Measurements from ENCODE around the gene KLRF2.

Gene KLRF2

DNA sequence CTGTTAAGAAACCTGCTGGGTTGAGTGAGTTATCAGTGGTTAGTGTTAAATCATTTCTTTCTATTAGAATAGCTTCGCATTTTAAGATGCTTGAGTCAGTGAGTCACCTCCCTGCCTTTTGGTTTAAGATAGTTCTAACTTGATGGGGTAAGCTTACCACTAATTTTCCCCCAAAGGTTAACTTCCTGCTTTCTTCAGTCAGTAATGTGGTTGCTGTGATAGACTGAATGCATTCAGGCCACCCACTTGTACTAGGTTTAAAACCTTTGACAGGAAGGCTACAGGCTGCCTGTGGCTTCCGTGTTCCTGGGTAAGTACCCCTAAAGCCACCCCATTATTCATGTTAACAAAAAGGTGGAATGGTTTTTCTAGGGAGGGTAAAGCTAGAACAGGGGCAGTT lies 25.6 kb downstream of the KLRF2 start:
- Histone ChIP-seq H3K36me3 (ENCODE audit: low read length) (no peaks in the 10 kb centered on the region), H3K4me2 (ENCODE audit: low read depth, low read length, poor library complexity, severe bottlenecking) (no peak overlapping the region), H3F3A (ENCODE audit: insufficient read depth) (no peaks in the 10 kb centered on the region), H3K4me3 (ENCODE audit: insufficient read depth, low read length, poor library complexity, severe bottlenecking) (no peak overlapping the region), H3K9me2 (replicated peaks; ENCODE audit: insufficient read depth, low read length) (no peaks in the 10 kb centered on the region), H3K27me3 (ENCODE audit: low read length) (no peaks in the 10 kb centered on the region), H2AFZ (ENCODE audit: low read depth, low read length, severe bottlenecking) (no peak overlapping the region), H3K79me2 (ENCODE audit: insufficient read depth, low read length) (no peaks in the 10 kb centered on the region), H4K20me1 (ENCODE audit: low read depth, low read length) (no peaks in the 10 kb centered on the region), H3K27ac (ENCODE audit: low read depth, low read length) (no peak overlapping the region), H3K9ac (ENCODE audit: low read length) (no peak overlapping the region), H3K9me3 (ENCODE audit: insufficient read depth, low read length) (no peaks in the 10 kb centered on the region)
- TF ChIP-seq, protein P1, sequence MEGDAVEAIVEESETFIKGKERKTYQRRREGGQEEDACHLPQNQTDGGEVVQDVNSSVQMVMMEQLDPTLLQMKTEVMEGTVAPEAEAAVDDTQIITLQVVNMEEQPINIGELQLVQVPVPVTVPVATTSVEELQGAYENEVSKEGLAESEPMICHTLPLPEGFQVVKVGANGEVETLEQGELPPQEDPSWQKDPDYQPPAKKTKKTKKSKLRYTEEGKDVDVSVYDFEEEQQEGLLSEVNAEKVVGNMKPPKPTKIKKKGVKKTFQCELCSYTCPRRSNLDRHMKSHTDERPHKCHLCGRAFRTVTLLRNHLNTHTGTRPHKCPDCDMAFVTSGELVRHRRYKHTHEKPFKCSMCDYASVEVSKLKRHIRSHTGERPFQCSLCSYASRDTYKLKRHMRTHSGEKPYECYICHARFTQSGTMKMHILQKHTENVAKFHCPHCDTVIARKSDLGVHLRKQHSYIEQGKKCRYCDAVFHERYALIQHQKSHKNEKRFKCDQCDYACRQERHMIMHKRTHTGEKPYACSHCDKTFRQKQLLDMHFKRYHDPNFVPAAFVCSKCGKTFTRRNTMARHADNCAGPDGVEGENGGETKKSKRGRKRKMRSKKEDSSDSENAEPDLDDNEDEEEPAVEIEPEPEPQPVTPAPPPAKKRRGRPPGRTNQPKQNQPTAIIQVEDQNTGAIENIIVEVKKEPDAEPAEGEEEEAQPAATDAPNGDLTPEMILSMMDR (IDR thresholded peaks at IDR 0.05; ENCODE audit: insufficient read depth, low read length, poor library complexity, severe bottlenecking) = no peak
- TF ChIP-seq EZH2phosphoT487 (conservative IDR thresholded peaks at IDR 0.05; ENCODE audit: low read length) = no peak

DNA sequence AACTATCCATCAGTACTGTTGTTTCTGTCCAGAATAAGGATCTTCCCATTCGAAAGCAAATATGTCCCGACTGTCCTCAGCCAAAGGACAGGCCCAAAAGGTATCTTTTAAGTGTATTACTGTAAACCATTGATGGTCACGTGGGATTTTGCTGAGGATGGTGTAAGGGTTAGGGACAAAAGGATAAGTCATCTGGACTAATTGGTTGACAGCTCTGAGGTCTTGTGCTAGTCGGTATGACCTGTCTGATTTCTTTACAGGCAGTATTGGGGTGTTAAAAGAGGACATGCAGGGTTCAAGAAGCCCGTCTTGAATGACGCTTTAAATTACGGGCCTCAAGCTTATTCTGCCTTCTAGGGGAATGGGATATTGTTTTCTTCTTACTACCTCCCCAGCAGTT lies 26.5 kb downstream of the KLRF2 start:
- H3K9me2 ChIP-seq (replicated peaks; ENCODE audit: insufficient read depth, low read length) = no peaks in the 10 kb centered on the region
- H2AFZ ChIP-seq (ENCODE audit: low read depth, low read length, severe bottlenecking) = no peak overlapping the region

DNA sequence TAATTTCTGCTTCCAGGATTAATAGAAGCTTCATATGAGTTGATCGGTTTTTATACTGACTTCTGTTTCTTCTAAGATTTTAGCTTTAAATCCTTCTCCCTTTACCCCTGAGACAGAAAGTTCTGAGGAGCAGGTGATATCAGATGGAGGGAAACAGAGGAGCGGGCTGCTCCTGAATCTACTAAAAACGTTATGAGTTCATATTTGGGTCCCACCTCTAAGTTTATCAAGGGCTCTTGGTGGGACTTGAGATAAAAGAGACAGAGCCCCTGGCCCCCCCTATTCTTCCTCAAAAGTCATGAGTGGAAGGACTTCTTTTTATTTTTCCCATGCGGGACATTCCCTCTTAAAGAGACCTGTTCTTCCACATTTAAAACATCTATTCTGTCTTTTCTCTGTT lies 27.1 kb downstream of the KLRF2 start:
- H2AFZ ChIP-seq (ENCODE audit: low read depth, low read length, severe bottlenecking) = no peak overlapping the region
- TF ChIP-seq, protein P1 (IDR thresholded peaks at IDR 0.05; ENCODE audit: insufficient read depth, low read length, poor library complexity, severe bottlenecking) = no peak
- no peak for TF ChIP-seq EZH2phosphoT487 (conservative IDR thresholded peaks at IDR 0.05; ENCODE audit: low read length)
- no peaks in the 10 kb centered on the region for H3K79me2 ChIP-seq (ENCODE audit: insufficient read depth, low read length)
- no peak overlapping the region for H3K4me2 ChIP-seq (ENCODE audit: low read depth, low read length, poor library complexity, severe bottlenecking)
- H4K20me1 ChIP-seq (ENCODE audit: low read depth, low read length) = no peaks in the 10 kb centered on the region
- H3K27ac ChIP-seq (ENCODE audit: low read depth, low read length) = no peak overlapping the region
- no peaks in the 10 kb centered on the region for H3K27me3 ChIP-seq (ENCODE audit: low read length)
- no peaks in the 10 kb centered on the region for H3K36me3 ChIP-seq (ENCODE audit: low read length)
- H3K9ac ChIP-seq (ENCODE audit: low read length) = no peak overlapping the region
- H3K9me3 ChIP-seq (ENCODE audit: insufficient read depth, low read length) = no peaks in the 10 kb centered on the region
- no peaks in the 10 kb centered on the region for H3K9me2 ChIP-seq (replicated peaks; ENCODE audit: insufficient read depth, low read length)
- H3K4me3 ChIP-seq (ENCODE audit: insufficient read depth, low read length, poor library complexity, severe bottlenecking) = no peak overlapping the region
- H3F3A ChIP-seq (ENCODE audit: insufficient read depth) = no peaks in the 10 kb centered on the region

More for the DNA sequence above, 26.5 kb downstream of the KLRF2 start:
- Histone ChIP-seq H4K20me1 (ENCODE audit: low read depth, low read length) (no peaks in the 10 kb centered on the region), H3K36me3 (ENCODE audit: low read length) (no peaks in the 10 kb centered on the region), H3K27ac (ENCODE audit: low read depth, low read length) (no peak overlapping the region), H3K4me3 (ENCODE audit: insufficient read depth, low read length, poor library complexity, severe bottlenecking) (no peak overlapping the region), H3K9ac (ENCODE audit: low read length) (no peak overlapping the region), H3F3A (ENCODE audit: insufficient read depth) (no peaks in the 10 kb centered on the region), H3K27me3 (ENCODE audit: low read length) (no peaks in the 10 kb centered on the region), H3K79me2 (ENCODE audit: insufficient read depth, low read length) (no peaks in the 10 kb centered on the region), H3K9me3 (ENCODE audit: insufficient read depth, low read length) (no peaks in the 10 kb centered on the region), H3K4me2 (ENCODE audit: low read depth, low read length, poor library complexity, severe bottlenecking) (no peak overlapping the region)
- TF ChIP-seq EZH2phosphoT487 (conservative IDR thresholded peaks at IDR 0.05; ENCODE audit: low read length) = no peak
- TF ChIP-seq, protein P1 (IDR thresholded peaks at IDR 0.05; ENCODE audit: insufficient read depth, low read length, poor library complexity, severe bottlenecking) = no peak
